ENCODE measurements around the gene TRAP1.

GRCh38 chr16:3662601-3663000 lies 54.7 kb downstream of the TRAP1 start:
- TF ChIP-seq CTCF (IDR thresholded peaks at IDR 0.05) (no peak), POLR2A (IDR thresholded peaks at IDR 0.05) (no peak), POLR2AphosphoS5 (IDR thresholded peaks at IDR 0.05; ENCODE audit: insufficient read depth in 1 of 2, low read depth in 1 of 2) (no peak)

Measured in vagina (tissue), 2 donors.